ENCODE results near the gene TPI1.

The TPI1 gene

GRCh38 chr12:6867413-6868210, at the start of gene TPI1:
TPI1 (plus strand) TSS chr12:6867531; CDS start chr12:6867567, 36 bp downstream.
- peak; percentile 94 for DNase-seq

DNA sequence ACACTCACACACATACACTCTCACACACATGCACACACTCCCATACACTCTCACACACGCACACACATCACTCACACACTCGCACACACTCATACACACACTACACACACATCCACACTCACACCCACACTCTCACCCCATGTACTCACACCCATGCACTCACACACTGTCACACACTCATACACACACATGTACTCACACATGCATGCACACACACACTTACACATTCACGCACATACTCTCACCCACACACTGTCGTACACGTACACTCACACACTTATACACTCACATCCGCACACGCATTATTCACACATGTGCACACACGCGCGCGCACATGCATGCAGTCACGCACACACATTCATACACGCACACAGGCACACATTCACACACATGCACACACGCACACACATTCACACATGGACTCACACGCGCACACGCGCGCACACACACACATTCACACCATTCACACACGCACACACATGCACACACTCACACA, 49.6 kb upstream of the TPI1 start:
- DNase-seq: no peak

- DNase-seq: peak; percentile 68
These were observed 49.1 kb upstream of the TPI1 start for GRCh38 chr12:6818222-6818621.

- no peak for DNase-seq
These were observed 48.7 kb upstream of the TPI1 start for GRCh38 chr12:6818645-6819044.

GRCh38 chr12:6819106-6820030, 48.0 kb upstream of the TPI1 start:
- peak; percentile 60 for DNase-seq

DNA sequence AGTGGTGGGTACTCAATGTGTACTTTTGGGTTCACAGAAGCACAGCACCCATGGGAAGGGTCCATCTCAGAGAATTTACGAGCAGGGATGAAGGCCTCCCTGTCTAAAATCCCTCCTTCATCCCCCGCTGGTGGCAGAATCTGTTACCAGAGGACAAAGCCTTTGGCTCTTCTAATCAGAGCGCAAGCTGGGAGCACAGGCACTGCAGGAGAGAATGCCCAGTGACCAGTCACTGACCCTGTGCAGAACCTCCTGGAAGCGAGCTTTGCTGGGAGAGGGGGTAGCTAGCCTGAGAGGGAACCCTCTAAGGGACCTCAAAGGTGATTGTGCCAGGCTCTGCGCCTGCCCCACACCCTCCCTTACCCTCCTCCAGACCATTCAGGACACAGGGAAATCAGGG, 47.2 kb upstream of the TPI1 start:
- DNase-seq: peak; percentile 51

GRCh38 chr12:6821591-6822425, 45.5 kb upstream of the TPI1 start, which contains the start of gene GPR162:
GPR162 (plus strand) TSS chr12:6821821; CDS start chr12:6823899, 2,078 bp downstream.
- DNase-seq: peak; percentile 94

- DNase-seq: peak; percentile 47
These were observed 44.8 kb upstream of the TPI1 start for GRCh38 chr12:6822426-6823135.

- DNase-seq: peak; percentile 81
These were observed 43.9 kb upstream of the TPI1 start for GRCh38 chr12:6823182-6824084.

- no peak for DNase-seq
These were observed 43.1 kb upstream of the TPI1 start for GRCh38 chr12:6824085-6824775.

DNA sequence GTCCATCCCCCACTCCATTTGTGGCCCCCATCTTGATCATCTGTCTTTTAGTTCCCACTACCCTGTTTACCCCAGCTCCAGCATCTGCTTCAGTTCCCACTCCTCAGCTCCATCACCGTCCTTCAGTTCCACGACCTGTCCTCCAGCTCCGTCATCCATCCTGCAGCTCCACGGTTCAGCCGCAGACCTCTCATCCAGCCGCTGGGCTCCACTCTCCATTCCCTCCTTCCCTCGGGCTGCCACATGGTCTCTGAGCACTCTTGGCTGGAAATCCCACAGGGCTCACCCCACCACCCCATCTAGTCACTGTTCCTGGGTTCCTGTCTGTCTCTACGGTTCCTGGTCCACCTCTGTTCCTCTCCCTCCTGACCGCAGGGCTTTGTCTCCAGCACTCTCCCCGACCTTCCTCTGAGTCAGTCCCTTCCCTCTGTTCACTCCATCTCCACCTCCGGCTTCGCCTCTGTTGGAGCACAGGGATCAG, 42.4 kb upstream of the TPI1 start:
- no peak for DNase-seq

- DNase-seq: peak; percentile 96
These were observed 41.8 kb upstream of the TPI1 start for GRCh38 chr12:6825398-6826124.

- DNase-seq: peak; percentile 51
These were observed 41.1 kb upstream of the TPI1 start for GRCh38 chr12:6826125-6826733.

- no peak for DNase-seq
These were observed 40.4 kb upstream of the TPI1 start for GRCh38 chr12:6826734-6827436.

DNA sequence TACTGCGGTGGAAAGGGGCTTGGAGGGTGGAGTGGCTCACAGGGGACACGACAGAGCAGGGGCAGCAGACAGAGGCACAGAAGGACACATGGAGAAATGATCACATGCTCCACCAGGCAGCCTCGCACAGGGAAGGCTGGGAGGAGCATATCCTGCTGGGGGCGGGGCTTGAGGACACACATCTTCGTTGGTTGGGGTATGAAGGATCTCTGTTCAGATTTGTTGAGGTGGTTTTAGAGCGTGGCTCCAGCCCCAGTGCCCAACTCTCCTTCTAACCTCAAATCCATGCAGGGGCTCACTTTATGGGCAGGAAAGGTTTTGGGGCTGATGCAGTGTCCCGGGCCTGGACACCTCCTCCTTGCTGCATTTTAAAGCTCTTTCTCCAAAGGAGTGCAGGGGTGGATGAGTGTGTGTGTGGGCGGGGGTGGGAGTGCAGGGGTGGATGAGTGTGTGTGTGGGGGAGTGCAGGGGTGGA, 39.9 kb upstream of the TPI1 start:
- peak; percentile 95 for DNase-seq

- peak; percentile 76 for DNase-seq
These were observed 39.1 kb upstream of the TPI1 start, which contains the start of gene P3H3 for GRCh38 chr12:6827982-6828780. P3H3 (plus strand) TSS chr12:6828407; CDS start chr12:6828441, 34 bp downstream.

Measured in islet precursor cell (in vitro differentiated cells).